ENCODE results near the gene RSPH9. TPM values are rescaled to one million over a fixed set of nuclear protein-coding genes. Genes with fewer than 3 reads are reported as not detected.

RSPH9 gene
- total RNA-seq, 1 donor from 2014 or later: not detected

DNA sequence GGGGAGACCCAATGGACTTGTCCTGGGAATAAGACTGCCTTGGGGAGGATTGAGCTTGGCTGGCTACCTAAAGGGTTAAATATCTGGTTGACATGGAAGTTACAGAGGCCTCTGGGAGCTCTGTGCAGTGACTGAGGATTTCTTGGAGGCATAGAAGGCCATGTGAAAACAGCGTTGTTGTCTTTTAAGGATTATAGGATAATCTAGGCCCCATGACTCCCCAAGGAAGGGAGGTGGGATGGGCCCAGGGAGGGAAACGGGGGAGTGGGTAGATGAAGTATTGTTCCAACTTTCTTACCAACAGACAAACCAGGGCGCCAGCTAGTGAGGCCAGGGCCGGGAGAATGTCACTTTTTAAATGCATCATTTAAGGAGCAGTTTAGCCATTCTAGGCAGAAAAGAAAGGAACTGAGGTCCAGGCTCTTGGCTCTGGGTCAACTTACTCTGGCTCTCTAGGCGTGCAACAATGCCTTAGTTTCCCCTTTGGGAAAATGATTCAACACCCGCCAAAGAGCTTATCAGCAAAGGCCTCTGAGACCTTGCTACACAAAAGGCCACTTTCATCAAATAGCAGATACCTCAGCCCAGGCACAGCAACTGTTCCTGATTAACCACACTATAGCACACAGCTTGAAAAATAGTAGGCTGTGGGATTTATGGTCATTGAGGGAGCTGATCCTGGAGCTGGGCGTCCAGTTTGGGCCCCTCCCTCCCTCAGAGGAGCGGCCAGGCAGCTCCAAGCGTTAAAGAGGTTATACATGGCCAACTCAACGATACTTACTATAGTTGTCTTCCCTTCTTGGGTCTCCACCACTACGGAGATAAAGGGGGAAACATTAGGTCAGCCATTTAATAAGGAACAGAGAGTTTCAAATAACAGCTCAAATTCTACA is 35.7 kb downstream of the RSPH9 start:
- Mint-ChIP-seq H3K27me3 (no peaks in the 10 kb centered on the region), H3K4me1 (peaks cover 36% of the 10 kb centered on the region), H3K36me3 (ENCODE audit: low read depth) (peaks cover 75% of the 10 kb centered on the region), H3K9me3 (no peaks in the 10 kb centered on the region), H3K27ac (no peak overlapping the region), H3K4me3 (no peak overlapping the region)
- TF ChIP-seq, protein P1, sequence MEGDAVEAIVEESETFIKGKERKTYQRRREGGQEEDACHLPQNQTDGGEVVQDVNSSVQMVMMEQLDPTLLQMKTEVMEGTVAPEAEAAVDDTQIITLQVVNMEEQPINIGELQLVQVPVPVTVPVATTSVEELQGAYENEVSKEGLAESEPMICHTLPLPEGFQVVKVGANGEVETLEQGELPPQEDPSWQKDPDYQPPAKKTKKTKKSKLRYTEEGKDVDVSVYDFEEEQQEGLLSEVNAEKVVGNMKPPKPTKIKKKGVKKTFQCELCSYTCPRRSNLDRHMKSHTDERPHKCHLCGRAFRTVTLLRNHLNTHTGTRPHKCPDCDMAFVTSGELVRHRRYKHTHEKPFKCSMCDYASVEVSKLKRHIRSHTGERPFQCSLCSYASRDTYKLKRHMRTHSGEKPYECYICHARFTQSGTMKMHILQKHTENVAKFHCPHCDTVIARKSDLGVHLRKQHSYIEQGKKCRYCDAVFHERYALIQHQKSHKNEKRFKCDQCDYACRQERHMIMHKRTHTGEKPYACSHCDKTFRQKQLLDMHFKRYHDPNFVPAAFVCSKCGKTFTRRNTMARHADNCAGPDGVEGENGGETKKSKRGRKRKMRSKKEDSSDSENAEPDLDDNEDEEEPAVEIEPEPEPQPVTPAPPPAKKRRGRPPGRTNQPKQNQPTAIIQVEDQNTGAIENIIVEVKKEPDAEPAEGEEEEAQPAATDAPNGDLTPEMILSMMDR (IDR thresholded peaks at IDR 0.05): no peak
- intact Hi-C loops (cut with micrococcal nuclease): no loop called here
- ChIA-PET CTCF (no interaction called here), POLR2A (interaction anchor here (1.2 kb wide), 1 partner anchor 12 kb away, joined by 3 read pairs; no protein-coding TSS in a partner anchor)
- ATAC-seq (ENCODE audit: low read depth) (no peak), DNase-seq (no peak)

DNA sequence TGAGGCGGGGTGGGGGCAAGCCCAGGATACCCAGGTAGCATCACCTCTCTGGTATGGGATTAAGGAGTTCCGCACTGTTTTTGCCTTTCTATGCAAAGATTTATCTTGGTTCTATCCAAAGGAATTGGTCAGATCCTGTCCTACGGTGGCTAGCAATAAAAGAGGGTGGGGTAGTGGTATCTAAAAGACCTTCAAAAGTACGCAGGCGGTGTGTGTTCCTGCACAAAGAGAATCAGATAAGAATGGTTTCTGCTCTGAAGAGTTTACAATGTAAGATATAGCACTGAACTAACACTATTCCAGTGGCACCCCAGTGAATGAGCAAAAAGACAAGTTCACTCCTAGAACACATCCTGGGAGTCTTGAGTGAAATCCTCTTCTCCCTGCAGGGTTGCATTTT is 36.5 kb downstream of the RSPH9 start:
- Mint-ChIP-seq H3K4me1 (peaks cover 42% of the 10 kb centered on the region), H3K36me3 (ENCODE audit: low read depth) (peaks cover 70% of the 10 kb centered on the region), H3K4me3 (no peak overlapping the region), H3K27ac (no peak overlapping the region), H3K9me3 (no peaks in the 10 kb centered on the region), H3K27me3 (no peaks in the 10 kb centered on the region)
- ATAC-seq (ENCODE audit: low read depth) (no peak), DNase-seq (no peak)
- ChIA-PET CTCF (no interaction called here), POLR2A (interaction anchor here (1.2 kb wide), 1 partner anchor 13 kb away, joined by 3 read pairs; no protein-coding TSS in a partner anchor)
- TF ChIP-seq, protein P1 (IDR thresholded peaks at IDR 0.05): no peak
- intact Hi-C loops (cut with micrococcal nuclease): no loop called here

DNA sequence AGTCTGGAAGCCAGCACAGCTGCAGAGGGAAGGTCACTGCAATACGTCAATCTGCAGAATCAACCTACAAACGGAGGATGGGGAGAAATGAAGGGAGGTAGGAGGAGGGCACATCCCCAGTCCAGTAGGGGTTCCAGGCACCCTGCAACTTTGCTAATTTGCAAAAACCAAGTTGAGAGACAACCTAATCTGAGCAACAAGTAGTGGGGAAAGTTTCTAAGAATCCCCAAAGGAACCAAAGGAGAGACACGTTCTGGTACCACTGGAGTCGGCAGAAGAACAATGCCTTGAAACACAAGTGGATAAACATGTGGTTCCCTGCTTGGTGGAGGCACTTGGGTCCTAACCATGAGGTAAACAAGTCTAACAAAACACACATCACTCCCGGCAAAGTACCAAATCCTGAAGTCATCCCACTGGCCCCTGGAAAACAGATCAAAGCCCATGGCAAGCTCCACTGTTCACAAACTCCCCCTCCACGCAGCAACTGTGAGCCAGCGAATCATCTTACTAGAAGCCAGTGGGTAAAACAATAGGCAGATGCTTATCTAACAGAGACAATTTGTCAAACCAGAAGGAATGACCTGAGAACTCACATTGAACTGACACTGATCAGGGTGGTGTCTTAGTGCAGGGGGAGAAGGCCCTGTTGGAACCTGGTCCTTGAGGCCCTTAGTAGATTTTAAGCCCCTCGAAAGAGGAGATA is 38.0 kb downstream of the RSPH9 start:
- ChIA-PET POLR2A (no interaction called here), CTCF (interaction anchor here (1.2 to 1.3 kb wide), 2 partner anchors 14 to 15 kb away, joined by 4 to 6 read pairs; no protein-coding TSS in a partner anchor)
- H3K4me1 Mint-ChIP-seq: peaks cover 54% of the 10 kb centered on the region
- DNase-seq (no peak), ATAC-seq (ENCODE audit: low read depth) (no peak)
- H3K4me3 Mint-ChIP-seq: no peak overlapping the region
- TF ChIP-seq, protein P1 (IDR thresholded peaks at IDR 0.05): no peak
- intact Hi-C loops (cut with micrococcal nuclease): no loop called here
- no peaks in the 10 kb centered on the region for H3K9me3 Mint-ChIP-seq
- no peak overlapping the region for H3K27ac Mint-ChIP-seq
- H3K27me3 Mint-ChIP-seq: no peaks in the 10 kb centered on the region
- H3K36me3 Mint-ChIP-seq (ENCODE audit: low read depth): peaks cover 64% of the 10 kb centered on the region

DNA sequence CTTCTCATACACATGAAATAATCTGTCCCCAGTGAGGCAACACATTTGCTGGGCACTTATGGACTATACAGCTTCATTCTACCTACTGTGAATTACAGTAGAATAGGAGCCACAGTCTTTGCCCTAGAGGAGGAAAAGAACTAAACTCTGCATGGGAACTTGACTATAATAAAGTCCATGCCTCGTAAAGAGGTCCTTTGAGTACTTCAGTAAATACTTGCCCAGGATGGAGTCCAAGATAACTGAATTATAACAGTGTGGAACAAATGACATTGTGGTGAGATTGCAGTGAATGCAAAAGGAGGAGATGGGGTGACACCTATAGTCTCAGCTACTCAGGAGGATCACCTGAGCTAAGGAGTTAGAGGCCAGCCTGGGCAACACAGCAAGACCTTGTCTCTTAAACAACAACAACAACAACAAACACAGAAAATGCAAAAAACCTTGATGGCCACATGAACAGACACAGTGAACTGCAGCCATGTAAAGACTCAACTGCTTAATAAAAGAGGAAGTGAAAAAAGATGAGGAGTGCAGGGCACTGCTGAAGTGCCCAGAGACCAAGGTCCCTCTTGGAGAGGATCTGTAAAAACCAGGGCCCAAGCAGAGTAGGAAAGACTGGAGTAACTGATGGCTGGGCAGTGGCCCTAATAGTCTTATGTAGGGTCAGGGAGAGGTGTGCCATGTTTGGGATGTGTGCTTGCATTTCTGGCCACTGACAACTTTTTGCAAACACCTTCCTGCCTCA is 39.0 kb downstream of the RSPH9 start:
- Mint-ChIP-seq H3K36me3 (ENCODE audit: low read depth) (peaks cover 53% of the 10 kb centered on the region), H3K4me3 (peak overlapping the region; percentile 46), H3K4me1 (peaks cover 59% of the 10 kb centered on the region), H3K27me3 (no peaks in the 10 kb centered on the region), H3K9me3 (no peaks in the 10 kb centered on the region), H3K27ac (peak overlapping the region; percentile 51)
- ChIA-PET POLR2A (interaction anchor here (0.6 to 1.1 kb wide), 2 partner anchors 15 to 20 kb away, joined by 3 to 4 read pairs; no protein-coding TSS in a partner anchor), CTCF (interaction anchor here (1.2 to 1.3 kb wide), 2 partner anchors 15 to 16 kb away, joined by 4 to 6 read pairs; no protein-coding TSS in a partner anchor)
- TF ChIP-seq, protein P1 (IDR thresholded peaks at IDR 0.05): no peak
- ATAC-seq (ENCODE audit: low read depth): peak; percentile 66
- DNase-seq: no peak
- intact Hi-C loops (cut with micrococcal nuclease): no loop called here
